ENCODE measurements around the gene HES6.

DNA sequence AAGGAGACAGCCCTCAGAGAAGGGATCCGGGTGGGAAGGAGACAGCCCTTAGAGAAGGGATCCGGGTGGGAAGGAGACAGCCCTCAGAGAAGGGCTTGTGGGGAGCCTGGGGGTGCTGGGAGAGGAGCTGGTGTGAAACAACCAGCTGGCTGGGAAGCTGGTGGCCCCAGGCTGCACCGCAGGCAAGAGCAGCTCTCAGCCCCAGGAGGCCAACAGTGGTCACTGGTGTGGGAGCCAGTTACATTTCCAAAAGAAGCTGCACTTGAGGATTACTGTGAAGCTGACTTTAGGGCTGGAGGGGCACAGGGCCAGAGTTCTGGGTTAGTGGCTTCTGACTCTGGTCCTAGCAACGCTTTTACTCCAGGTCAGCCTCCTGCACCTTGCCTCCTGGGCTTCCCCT is 3.3 kb downstream of the HES6 start:
- no peak for TF ChIP-seq TAF1 (IDR thresholded peaks at IDR 0.05; ENCODE audit: low read depth, low read length)
- no peak for TF ChIP-seq POLR2AphosphoS5 (IDR thresholded peaks at IDR 0.05; ENCODE audit: low read depth, low read length)
- no peak for TF ChIP-seq SPI1 (IDR thresholded peaks at IDR 0.05; ENCODE audit: low read depth, low read length)
- no peak for TF ChIP-seq POU2F2 (IDR thresholded peaks at IDR 0.05; ENCODE audit: low read depth, low read length)
- no peak for TF ChIP-seq POLR2A (IDR thresholded peaks at IDR 0.05; ENCODE audit: low read depth, low read length)
